NCI-H1930 (cell line): ENCODE measurements around the gene SOX5.
"Not testable (repeated sequence)": the region's sequence is repeated elsewhere in the genome, so short reads cannot be mapped to it uniquely, and the experiment has no call there.

ENCODE experiments used
- DNase-seq, 2 experiments: peaks; one replicate each; lab custom pipeline; 2025; lab: John Stamatoyannopoulos, UW

SOX5 gene

GRCh38 chr12:23831739-23832138 is 117.7 kb downstream of the SOX5 start:
- DNase-seq = no peak

- DNase-seq = no peak
These were observed 119.3 kb downstream of the SOX5 start for GRCh38 chr12:23830210-23830609.

- DNase-seq = peak in 1 of 2 experiments; percentile 55
These were observed 122.1 kb downstream of the SOX5 start for GRCh38 chr12:23827353-23827752.

- not testable (repeated sequence) for DNase-seq
These were observed 124.3 kb downstream of the SOX5 start for GRCh38 chr12:23825124-23825523.

- no peak for DNase-seq
These were observed 125.1 kb downstream of the SOX5 start for GRCh38 chr12:23824358-23824757.

GRCh38 chr12:23822883-23823282 is 126.6 kb downstream of the SOX5 start:
- not testable (repeated sequence) for DNase-seq

- no peak for DNase-seq
These were observed 132.1 kb downstream of the SOX5 start for GRCh38 chr12:23817345-23817744.

- no peak for DNase-seq
These were observed 133.0 kb downstream of the SOX5 start for GRCh38 chr12:23816394-23816851.

GRCh38 chr12:23815810-23816209 is 133.7 kb downstream of the SOX5 start:
- no peak for DNase-seq

GRCh38 chr12:23813206-23813605 is 136.3 kb downstream of the SOX5 start:
- no peak for DNase-seq

- peak; percentile 86 to 92 for DNase-seq
These were observed 139.1 kb downstream of the SOX5 start for GRCh38 chr12:23810329-23810902.

- no peak for DNase-seq
These were observed 145.9 kb downstream of the SOX5 start for GRCh38 chr12:23803540-23803939.

GRCh38 chr12:23795494-23795893 is 154.0 kb downstream of the SOX5 start:
- DNase-seq = no peak

GRCh38 chr12:23781118-23781517 is 168.4 kb downstream of the SOX5 start:
- DNase-seq = no peak

GRCh38 chr12:23775208-23775607 is 174.3 kb downstream of the SOX5 start:
- DNase-seq = no peak

- no peak for DNase-seq
These were observed 178.1 kb downstream of the SOX5 start for GRCh38 chr12:23771240-23771949.

- no peak for DNase-seq
These were observed 179.1 kb downstream of the SOX5 start for GRCh38 chr12:23770202-23770938.

GRCh38 chr12:23767834-23768233 is 181.6 kb downstream of the SOX5 start:
- no peak for DNase-seq

- no peak for DNase-seq
These were observed 185.7 kb downstream of the SOX5 start for GRCh38 chr12:23763724-23764123.

GRCh38 chr12:23760495-23760894 is 189.0 kb downstream of the SOX5 start:
- no peak for DNase-seq

- DNase-seq = no peak
These were observed 190.9 kb downstream of the SOX5 start for GRCh38 chr12:23758608-23759007.

- peak; percentile 54 to 60 for DNase-seq
These were observed 191.9 kb downstream of the SOX5 start for GRCh38 chr12:23757541-23757962.

- peak; percentile 70 to 79 for DNase-seq
These were observed 193.1 kb downstream of the SOX5 start for GRCh38 chr12:23756416-23756815.
